ENCODE measurements around the gene HOGA1.
A peak's percentile ranks its signal among the peaks of the same experiment; 100 is the strongest.

HOGA1 gene

GRCh38 chr10:97538839-97539238, 45.4 kb upstream of the HOGA1 start:
- TF ChIP-seq REST (IDR thresholded peaks at IDR 0.05; ENCODE audit: insufficient read depth in 1 of 2, low read depth in 2 of 2, low read length in 2 of 2), result no peak
- no peak for TF ChIP-seq TAF1 (IDR thresholded peaks at IDR 0.05; ENCODE audit: borderline replicate concordance, insufficient read depth, low read length)
- TF ChIP-seq POLR2AphosphoS5 (IDR thresholded peaks at IDR 0.05; ENCODE audit: low read depth, low read length), result no peak
- no peak for TF ChIP-seq FOXP2 (optimal IDR thresholded peaks at IDR 0.05; ENCODE audit: borderline replicate concordance, extremely low read depth, extremely low read length, insufficient read depth)

- TF ChIP-seq POLR2AphosphoS5 (IDR thresholded peaks at IDR 0.05; ENCODE audit: low read depth, low read length) (no peak), FOXP2 (optimal IDR thresholded peaks at IDR 0.05; ENCODE audit: borderline replicate concordance, extremely low read depth, extremely low read length, insufficient read depth) (no peak), TAF1 (IDR thresholded peaks at IDR 0.05; ENCODE audit: borderline replicate concordance, insufficient read depth, low read length) (no peak)
Observed at GRCh38 chr10:97539523-97540200, 44.5 kb upstream of the HOGA1 start.

- TF ChIP-seq REST (IDR thresholded peaks at IDR 0.05; ENCODE audit: insufficient read depth in 1 of 2, low read depth in 2 of 2, low read length in 2 of 2) (no peak), POLR2AphosphoS5 (IDR thresholded peaks at IDR 0.05; ENCODE audit: low read depth, low read length) (no peak), SIN3A (IDR thresholded peaks at IDR 0.05; ENCODE audit: borderline replicate concordance, insufficient read depth, low read length) (no peak), FOXP2 (optimal IDR thresholded peaks at IDR 0.05; ENCODE audit: borderline replicate concordance, extremely low read depth, extremely low read length, insufficient read depth) (no peak), TAF1 (IDR thresholded peaks at IDR 0.05; ENCODE audit: borderline replicate concordance, insufficient read depth, low read length) (no peak)
Observed at GRCh38 chr10:97540669-97541500, 43.3 kb upstream of the HOGA1 start.

- TF ChIP-seq POLR2AphosphoS5 (IDR thresholded peaks at IDR 0.05; ENCODE audit: low read depth, low read length) (no peak), SIN3A (IDR thresholded peaks at IDR 0.05; ENCODE audit: borderline replicate concordance, insufficient read depth, low read length) (0 out of 2 replicates have a peak, but pooled peaks have one; percentile 65), REST (IDR thresholded peaks at IDR 0.05; ENCODE audit: insufficient read depth in 1 of 2, low read depth in 2 of 2, low read length in 2 of 2) (peak in 1 of 2 experiments; percentile 38; a peak in 1 of 4 replicates), TAF1 (IDR thresholded peaks at IDR 0.05; ENCODE audit: borderline replicate concordance, insufficient read depth, low read length) (no peak), FOXP2 (optimal IDR thresholded peaks at IDR 0.05; ENCODE audit: borderline replicate concordance, extremely low read depth, extremely low read length, insufficient read depth) (peak; percentile 79)
Observed at GRCh38 chr10:97542169-97543024, 41.8 kb upstream of the HOGA1 start.

GRCh38 chr10:97543025-97543546, 41.1 kb upstream of the HOGA1 start:
- TF ChIP-seq TAF1 (IDR thresholded peaks at IDR 0.05; ENCODE audit: borderline replicate concordance, insufficient read depth, low read length), result no peak; the same call in 1 of the 2 replicates
- peak; percentile 85; the same call in 1 of the 2 replicates for TF ChIP-seq SIN3A (IDR thresholded peaks at IDR 0.05; ENCODE audit: borderline replicate concordance, insufficient read depth, low read length)
- TF ChIP-seq FOXP2 (optimal IDR thresholded peaks at IDR 0.05; ENCODE audit: borderline replicate concordance, extremely low read depth, extremely low read length, insufficient read depth), result peak; percentile 90
- peak; percentile 33; the same call in 1 of the 2 replicates for TF ChIP-seq POLR2AphosphoS5 (IDR thresholded peaks at IDR 0.05; ENCODE audit: low read depth, low read length)

All from PFSK-1 (cell line).